GM06990 (cell line): ENCODE results near the gene EMC10.
A peak's percentile ranks its signal among the peaks of the same experiment; 100 is the strongest.

ENCODE experiments used
- DNase-seq: peaks from one replicate; pipeline ENCODE4 v3.0.0-alpha.2; 2011; ENCODE audit not compliant: insufficient read length; ENCODE audit errors: extremely low read depth
- H3K27me3 ChIP-seq: replicated peaks from 2 replicates; pipeline ENCODE4 v1.6.0; 2011; ENCODE audit warnings: low read length; ENCODE audit not compliant: control insufficient read depth, insufficient read depth
- H3K36me3 ChIP-seq: 2 replicates; pipeline ENCODE4 v1.5.1; 2011; ENCODE audit warnings: low read length; ENCODE audit not compliant: control insufficient read depth, insufficient read depth
- H3K4me3 ChIP-seq: replicated peaks from 2 replicates; pipeline ENCODE4 v1.5.1; 2011; ENCODE audit warnings: low read depth, mild to moderate bottlenecking, control low read depth, low read length
- CTCF ChIP-seq: IDR thresholded peaks from 2 replicates; pipeline ENCODE4 v1.5.1; 2011; ENCODE audit warnings: low read length, control low read depth, mild to moderate bottlenecking, inconsistent platforms; ENCODE audit not compliant: insufficient read depth, poor library complexity, severe bottlenecking

The EMC10 gene

GRCh38 chr19:50510121-50510670 is 33.9 kb downstream of the EMC10 start:
- Histone ChIP-seq H3K27me3 (no peaks in the 10 kb centered on the region), H3K36me3 (no peaks in the 10 kb centered on the region; the same call in 1 of the 2 replicates), H3K4me3 (peak overlapping the region; percentile 88)
- DNase-seq: no peak
- no peak for TF ChIP-seq CTCF

- DNase-seq: no peak
- H3K27me3 ChIP-seq: no peaks in the 10 kb centered on the region
- H3K4me3 ChIP-seq: peak overlapping the region; percentile 88
- H3K36me3 ChIP-seq: no peaks in the 10 kb centered on the region; the same call in 1 of the 2 replicates
- no peak for TF ChIP-seq CTCF
Observed at GRCh38 chr19:50510700-50511068, 34.4 kb downstream of the EMC10 start.

- no peaks in the 10 kb centered on the region for H3K36me3 ChIP-seq
- TF ChIP-seq CTCF: no peak
- H3K27me3 ChIP-seq: no peaks in the 10 kb centered on the region
- peak within 1 kb of the TSS; percentile 88 for H3K4me3 ChIP-seq
- peak; percentile 99 for DNase-seq
Observed at GRCh38 chr19:50511069-50511822, 34.9 kb downstream of the EMC10 start, which contains the start of gene JOSD2. Gene JOSD2 (minus strand): TSS chr19:50511191. CDS start chr19:50510431, 760 bp downstream.

- no peaks in the 10 kb centered on the region for H3K36me3 ChIP-seq
- DNase-seq: no peak
- TF ChIP-seq CTCF: no peak
- H3K4me3 ChIP-seq: peak overlapping the region; percentile 88
- H3K27me3 ChIP-seq: no peaks in the 10 kb centered on the region
Observed at GRCh38 chr19:50512112-50512998, 36.0 kb downstream of the EMC10 start.

GRCh38 chr19:50512999-50513745 is 36.9 kb downstream of the EMC10 start:
- no peaks in the 10 kb centered on the region for H3K27me3 ChIP-seq
- no peak overlapping the region for H3K4me3 ChIP-seq
- no peaks in the 10 kb centered on the region for H3K36me3 ChIP-seq
- no peak for DNase-seq
- TF ChIP-seq CTCF: no peak
